Measurements from ENCODE around the gene PDE11A.

DNA sequence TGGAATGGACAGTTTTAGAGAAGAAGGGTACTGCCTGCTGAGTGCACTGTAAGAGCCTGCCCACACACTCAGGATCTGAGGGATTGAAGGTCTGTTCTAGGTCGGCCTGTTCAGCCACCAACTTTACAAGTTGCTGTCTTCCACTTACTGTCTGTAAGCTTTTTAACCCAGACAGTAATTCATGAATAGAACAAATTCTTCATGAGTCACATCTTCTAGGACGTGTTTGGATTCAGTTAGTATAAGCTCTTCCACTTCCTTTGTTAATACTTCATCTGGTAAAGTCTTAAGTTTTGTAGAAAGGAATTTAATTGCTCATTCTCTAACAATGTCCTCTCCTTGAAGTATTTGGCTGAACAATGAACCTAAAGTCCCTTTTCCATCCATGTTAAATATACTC is 74.6 kb downstream of the PDE11A start:
- TF ChIP-seq NFRKB (IDR thresholded peaks at IDR 0.05) (no peak), L3MBTL2 (conservative IDR thresholded peaks at IDR 0.05) (no peak), ARNT (IDR thresholded peaks at IDR 0.05) (no peak), BHLHE40 (IDR thresholded peaks at IDR 0.05; ENCODE audit: borderline replicate concordance) (no peak)
